HG02885 (cell line): ENCODE data around the gene SFXN1.
A peak's percentile ranks its signal among the peaks of the same experiment; 100 is the strongest.

Experiments
- ATAC-seq: cut with Tn5 transposase; IDR thresholded peaks from one replicate; pipeline ENCODE4 v1.9.1; 2021; ENCODE audit warnings: mild to moderate bottlenecking; ENCODE audit not compliant: unreplicated experiment, poor library complexity

The SFXN1 gene

GRCh38 chr5:175464942-175465233 is 13.5 kb upstream of the SFXN1 start:
- no peak for ATAC-seq

- no peak for ATAC-seq
Measured at GRCh38 chr5:175465282-175465681, 13.1 kb upstream of the SFXN1 start.

DNA sequence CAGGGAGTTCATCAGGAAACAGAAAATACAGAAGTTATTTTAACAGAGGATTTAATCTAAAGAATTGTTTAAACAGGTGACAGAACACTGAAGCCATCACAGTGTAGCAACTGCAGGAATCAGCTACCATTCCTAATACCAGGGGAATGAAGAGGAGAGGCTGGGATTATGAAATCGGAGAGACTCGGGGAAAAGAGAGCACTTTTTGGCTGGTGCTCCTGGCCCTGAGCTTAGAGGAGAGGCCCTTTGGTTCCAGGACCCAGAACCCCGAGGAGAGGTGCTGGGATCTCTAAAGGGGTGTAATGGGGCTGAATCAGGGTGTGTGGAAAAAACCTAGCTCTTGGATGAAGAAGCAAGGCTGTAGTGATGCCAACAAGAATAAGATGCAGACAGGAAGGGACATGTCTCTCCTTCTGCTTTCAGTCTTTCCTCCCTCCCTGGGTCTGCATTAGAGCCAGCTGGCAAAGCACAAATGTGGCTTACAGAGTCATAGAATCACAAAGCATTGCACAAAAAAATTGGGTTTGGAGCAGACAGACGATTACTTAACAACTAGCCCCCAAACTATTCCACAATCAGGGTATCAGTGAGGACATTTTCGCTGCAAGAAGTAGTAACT is 11.6 kb upstream of the SFXN1 start:
- no peak for ATAC-seq

- ATAC-seq: no peak
Measured at GRCh38 chr5:175467983-175468690, 10.2 kb upstream of the SFXN1 start.

- ATAC-seq: no peak
Measured at GRCh38 chr5:175468892-175469291, 9.5 kb upstream of the SFXN1 start.

DNA sequence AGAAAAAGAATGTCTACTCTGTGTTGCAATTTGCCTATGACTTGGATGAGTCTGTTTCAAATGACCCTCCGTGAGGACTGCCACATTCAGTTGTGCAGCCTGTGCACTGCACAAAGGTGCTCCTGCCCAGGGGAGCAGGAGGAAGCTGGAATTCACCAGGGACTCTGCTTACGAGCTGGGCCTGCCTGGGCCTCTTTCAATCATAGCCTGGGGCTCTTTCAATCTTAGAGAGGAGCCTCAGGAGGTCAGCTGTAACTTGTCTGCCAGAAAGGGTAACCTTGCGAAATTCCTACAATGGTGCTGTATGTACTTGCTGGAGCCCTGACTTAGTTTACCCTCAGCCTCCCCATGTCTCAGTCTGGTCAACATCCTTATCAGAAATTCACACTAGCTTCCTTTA is 8.4 kb upstream of the SFXN1 start:
- ATAC-seq: no peak

DNA sequence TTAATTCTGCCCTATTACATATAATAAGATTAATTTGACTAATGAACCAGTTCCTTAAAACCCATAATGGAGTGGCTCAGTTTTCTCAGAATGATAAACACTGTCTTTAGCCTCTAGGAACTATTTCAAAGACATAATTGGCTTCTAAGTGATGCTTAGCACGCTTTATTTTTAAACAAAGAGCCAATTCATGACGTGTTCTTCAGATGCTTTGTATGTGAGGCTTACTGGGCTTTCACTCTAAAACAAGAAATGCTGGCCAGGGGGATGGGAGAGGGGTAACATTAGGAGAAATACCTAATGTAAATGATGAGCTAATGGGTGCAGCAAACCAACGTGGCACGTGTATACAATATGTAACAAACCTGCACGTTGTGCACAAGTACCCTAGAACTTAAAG is 7.6 kb upstream of the SFXN1 start:
- no peak for ATAC-seq

- no peak for ATAC-seq
Measured at GRCh38 chr5:175471196-175471595, 7.2 kb upstream of the SFXN1 start.

DNA sequence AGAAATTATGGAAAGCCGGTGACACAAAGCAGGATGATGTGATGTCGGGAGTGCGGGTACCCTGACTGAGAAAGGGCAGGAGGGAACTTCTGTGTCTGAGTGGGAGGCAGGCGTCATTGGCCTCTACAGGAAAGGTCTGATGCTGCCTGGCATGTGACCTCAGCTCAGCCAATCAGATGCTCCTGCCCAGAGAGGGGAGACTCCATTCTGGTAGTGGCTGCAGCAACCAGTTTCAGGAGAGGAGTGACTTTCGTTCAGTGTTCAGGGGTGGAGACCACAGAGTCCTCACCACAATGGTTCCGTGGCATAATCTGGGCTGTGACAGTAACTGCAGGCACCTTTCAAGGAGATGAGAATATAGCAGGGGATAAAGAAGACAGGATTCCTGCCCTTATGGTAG is 6.7 kb upstream of the SFXN1 start:
- no peak for ATAC-seq

DNA sequence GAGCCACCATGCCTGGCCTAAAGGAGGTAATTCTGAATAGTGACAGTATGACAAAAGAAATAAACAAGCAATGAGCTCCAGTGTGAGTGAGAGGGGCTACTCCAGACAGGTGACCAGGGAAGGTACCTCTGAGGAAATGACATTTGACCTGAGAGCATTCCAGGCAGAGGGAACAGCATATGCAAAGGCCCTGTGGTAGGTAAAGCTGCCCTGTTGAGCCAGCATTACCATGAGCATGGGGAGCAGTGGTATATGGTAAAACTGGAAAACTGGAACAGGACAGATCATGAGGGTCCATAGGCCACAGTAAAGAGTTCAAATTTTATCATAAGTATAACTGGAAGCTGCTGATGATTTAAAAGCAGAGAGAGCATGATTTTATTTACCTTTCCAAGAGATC is 6.0 kb upstream of the SFXN1 start:
- ATAC-seq: no peak

GRCh38 chr5:175475248-175475647 is 3.1 kb upstream of the SFXN1 start:
- ATAC-seq: no peak

- ATAC-seq: no peak
Measured at GRCh38 chr5:175477440-175477839, 920 bp upstream of the SFXN1 start.

DNA sequence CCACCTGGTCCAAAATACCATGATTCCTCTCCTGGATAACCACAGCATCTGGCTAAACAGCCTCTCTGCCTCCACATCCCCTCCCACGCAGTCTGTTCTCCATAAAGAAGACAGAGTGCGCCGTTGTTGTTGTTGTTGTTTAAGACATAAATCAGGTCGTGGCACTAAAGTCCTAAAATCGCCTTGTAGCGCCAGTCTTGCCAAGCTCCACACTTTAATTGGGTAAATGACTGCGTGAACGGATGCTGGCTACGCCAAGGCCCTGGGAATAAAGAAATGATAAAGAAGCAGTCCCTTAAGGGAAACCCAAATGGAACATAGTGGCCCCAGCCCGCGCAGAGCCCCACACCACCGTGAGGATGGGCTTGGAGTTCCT is 364 bp upstream of the SFXN1 start:
- ATAC-seq: no peak

- peak; percentile 10 for ATAC-seq
Measured at GRCh38 chr5:175479125-175479881, 943 bp downstream of the SFXN1 start.

- no peak for ATAC-seq
Measured at GRCh38 chr5:175483337-175483736, 5.0 kb downstream of the SFXN1 start.

DNA sequence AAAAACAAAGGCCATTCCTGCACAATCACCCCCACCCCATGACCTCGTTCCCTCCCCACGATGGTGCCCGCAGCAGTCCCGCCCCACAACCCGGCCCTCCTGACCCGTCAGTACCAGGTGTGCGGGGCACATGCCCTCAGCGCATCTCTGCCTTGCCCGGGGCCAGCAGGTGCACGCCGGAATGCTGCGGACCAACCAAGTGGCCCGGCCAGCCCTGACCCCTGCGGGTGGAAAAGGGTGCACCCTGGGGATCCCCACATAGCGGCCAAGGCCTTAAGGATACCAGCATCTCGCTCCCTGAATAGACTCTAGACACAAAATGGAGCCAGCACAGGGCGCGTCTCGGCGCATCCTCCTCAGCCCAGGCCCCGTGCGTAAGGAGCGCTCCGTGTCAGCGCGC is 6.0 kb downstream of the SFXN1 start:
- no peak for ATAC-seq

DNA sequence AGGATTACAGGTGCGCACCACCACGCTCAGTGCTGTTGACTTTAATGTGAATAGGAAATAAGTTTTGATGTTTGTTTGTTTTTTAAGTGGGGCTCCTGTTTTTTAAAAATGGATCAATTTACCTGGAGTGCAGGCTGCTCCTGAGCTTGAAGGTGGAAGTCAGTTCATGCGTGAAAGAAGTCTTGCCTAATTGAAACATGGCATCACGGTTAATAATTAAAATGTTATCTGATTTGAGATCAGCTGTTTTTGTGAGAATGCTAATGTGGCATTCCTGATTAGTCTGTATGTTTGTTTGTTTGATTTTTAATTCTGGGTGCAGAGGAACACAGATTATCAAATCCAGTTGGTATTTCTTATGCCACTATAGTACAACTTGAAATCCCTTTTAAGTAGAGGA is 6.5 kb downstream of the SFXN1 start:
- ATAC-seq: no peak

DNA sequence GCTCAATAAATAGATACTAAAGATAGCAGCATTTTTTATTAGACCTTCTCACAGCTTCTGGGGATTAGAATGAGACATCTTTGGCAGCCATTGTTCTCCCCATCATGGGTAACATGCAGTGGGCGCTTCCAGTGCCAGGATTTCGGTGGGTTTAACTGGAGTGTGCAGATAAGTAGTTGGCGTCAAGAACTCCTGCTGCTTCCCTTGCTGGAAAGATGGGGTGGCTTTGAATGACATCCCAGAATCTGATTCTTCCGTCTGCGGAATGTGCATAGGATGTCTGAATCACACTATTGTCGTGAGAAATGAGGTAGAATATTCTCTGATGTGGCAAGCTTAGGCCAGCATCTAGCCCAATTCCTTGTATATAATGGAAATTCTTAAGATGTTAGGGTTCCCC is 7.3 kb downstream of the SFXN1 start:
- ATAC-seq: no peak

- ATAC-seq: no peak
Measured at GRCh38 chr5:175487514-175488222, 9.3 kb downstream of the SFXN1 start.

DNA sequence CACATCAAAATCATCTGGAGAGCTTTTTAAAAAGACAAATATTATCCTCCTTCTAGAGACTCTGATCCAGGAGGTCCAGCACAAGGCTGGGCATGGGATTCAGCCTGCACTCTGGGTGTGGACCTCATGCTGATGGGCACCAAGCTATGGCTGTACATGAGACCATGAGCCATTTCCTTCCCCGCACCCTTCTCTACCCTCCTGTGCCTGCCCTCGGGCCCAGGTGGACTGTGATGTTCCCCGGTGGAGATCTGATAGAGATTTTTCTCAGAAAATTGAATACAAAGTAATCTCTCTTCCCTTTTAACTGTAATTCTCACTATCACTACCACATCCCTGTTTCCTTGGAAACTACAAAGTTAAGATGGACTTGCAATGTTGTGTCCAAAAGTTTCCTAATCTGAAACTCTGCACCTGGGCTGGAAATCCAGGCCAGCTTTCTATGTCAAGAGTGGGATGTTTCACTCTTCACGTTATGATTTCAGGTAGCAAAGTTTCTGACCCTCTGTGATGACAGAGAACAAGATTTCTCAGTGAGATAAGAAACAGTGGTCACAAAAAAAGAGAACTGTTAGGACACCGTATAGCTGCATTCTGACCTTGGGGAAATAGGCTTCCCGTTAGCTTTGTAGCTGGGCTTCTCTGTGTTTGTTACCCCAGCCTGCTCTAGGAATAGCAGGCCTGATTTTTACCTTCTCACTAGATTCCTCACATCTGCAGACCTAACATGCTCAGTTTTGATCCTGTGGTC is 11.5 kb downstream of the SFXN1 start:
- no peak for ATAC-seq

DNA sequence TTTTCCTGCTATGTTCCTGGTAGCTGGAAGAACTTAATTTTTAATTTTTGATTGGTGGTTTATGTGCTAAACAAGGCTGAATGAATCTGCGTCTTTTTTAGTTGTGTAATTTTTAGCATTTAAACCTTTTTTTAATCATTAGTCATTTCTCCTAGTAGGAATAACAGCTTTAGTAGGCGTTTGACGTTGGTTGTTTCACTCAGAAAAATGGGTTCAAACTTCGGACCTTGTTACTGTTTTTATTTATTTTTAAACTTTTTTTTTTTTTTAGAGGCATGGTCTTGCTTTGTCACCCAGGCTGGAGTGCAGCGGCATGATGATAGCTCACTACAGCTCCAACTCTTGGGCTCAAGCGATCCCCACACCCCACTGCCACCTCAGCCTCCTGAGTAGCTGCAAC is 12.9 kb downstream of the SFXN1 start:
- ATAC-seq: no peak
